ENCODE measurements around the gene PIM3.

The PIM3 gene

DNA sequence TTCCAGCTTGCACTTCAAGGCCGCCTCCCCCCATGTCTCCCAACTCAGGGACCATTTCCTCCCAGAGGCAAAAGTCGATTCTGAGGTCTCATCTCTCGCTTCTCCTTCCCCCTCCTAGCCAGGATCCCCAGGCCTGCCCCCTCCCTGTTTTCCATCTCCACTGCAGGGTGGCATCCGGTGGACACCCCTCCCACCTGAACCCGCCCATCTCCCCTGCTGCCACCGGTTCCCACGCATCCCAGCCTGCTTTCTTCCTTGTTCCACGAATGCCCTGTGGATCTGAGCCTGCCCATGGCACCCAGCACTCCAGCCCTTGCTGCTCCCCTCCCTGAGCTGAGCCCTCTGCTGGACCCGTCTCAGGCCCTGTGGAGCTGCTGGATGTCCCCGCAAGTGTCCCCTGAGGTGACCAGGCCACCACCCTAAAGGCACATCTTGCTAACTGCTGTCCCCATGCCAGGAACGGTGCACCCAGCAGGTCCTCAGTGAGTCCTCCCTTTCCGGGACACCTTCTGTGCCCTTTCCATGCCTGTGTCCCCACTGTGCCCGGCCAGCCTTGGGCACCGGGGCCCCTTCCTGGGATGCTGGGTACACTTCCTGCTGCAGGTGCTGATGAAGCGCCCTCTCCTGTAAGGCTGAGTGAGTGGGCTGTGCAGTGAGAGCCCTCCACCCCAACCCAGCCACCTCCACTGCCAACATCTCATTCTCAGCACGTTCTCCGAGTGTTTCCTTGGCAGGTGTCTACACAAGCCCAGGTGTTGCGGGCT lies 51.1 kb downstream of the PIM3 start:
- Histone ChIP-seq H3K9ac (no peak overlapping the region), H3K4me2 (ENCODE audit: low read length) (no peak overlapping the region), H3K79me2 (no peaks in the 10 kb centered on the region), H2AFZ (no peak overlapping the region), H3K27ac (no peak overlapping the region), H3K36me3 (ENCODE audit: control insufficient read depth, insufficient read depth, low read length) (no peaks in the 10 kb centered on the region), H3K9me3 (ENCODE audit: control insufficient read depth, low read length) (no peaks in the 10 kb centered on the region), H3K4me3 (ENCODE audit: low read depth, low read length) (no peak overlapping the region), H3K27me3 (ENCODE audit: control insufficient read depth, insufficient read depth, low read length) (peaks cover 10% of the 10 kb centered on the region), H3K4me1 (no peaks in the 10 kb centered on the region)
- TF ChIP-seq CTCF (IDR thresholded peaks at IDR 0.05) = no peak

GRCh38 chr22:50012211-50013181 lies 51.9 kb downstream of the PIM3 start, which contains the start of gene IL17REL:
TSS of gene IL17REL (minus strand) at chr22:50012765. CDS start at chr22:50012646, 119 bp downstream.
- H3K79me2 ChIP-seq = no peaks in the 10 kb centered on the region
- no peak within 1 kb of the TSS for H3K27ac ChIP-seq
- peaks cover 10% of the 10 kb centered on the region for H3K27me3 ChIP-seq (ENCODE audit: control insufficient read depth, insufficient read depth, low read length)
- H3K4me2 ChIP-seq (ENCODE audit: low read length) = no peak within 1 kb of the TSS
- H3K4me1 ChIP-seq = no peaks in the 10 kb centered on the region
- no peaks in the 10 kb centered on the region for H3K36me3 ChIP-seq (ENCODE audit: control insufficient read depth, insufficient read depth, low read length)
- no peak within 1 kb of the TSS for H3K9ac ChIP-seq
- no peak within 1 kb of the TSS for H2AFZ ChIP-seq
- no peak for TF ChIP-seq CTCF (IDR thresholded peaks at IDR 0.05)
- H3K4me3 ChIP-seq (ENCODE audit: low read depth, low read length) = no peak within 1 kb of the TSS
- H3K9me3 ChIP-seq (ENCODE audit: control insufficient read depth, low read length) = no peaks in the 10 kb centered on the region

Data from parathyroid adenoma (tissue), 2 donors.